Measurements from ENCODE around the gene SGPL1. TPM values are rescaled to one million over a fixed set of nuclear protein-coding genes. Genes with fewer than 3 reads are reported as not detected.
"Not testable (repeated sequence)": the region's sequence is repeated elsewhere in the genome, so short reads cannot be mapped to it uniquely, and the experiment has no call there.

The SGPL1 gene
- total RNA-seq, 2 donors from 2014 or later, result 21.8 to 23.9 TPM

DNA sequence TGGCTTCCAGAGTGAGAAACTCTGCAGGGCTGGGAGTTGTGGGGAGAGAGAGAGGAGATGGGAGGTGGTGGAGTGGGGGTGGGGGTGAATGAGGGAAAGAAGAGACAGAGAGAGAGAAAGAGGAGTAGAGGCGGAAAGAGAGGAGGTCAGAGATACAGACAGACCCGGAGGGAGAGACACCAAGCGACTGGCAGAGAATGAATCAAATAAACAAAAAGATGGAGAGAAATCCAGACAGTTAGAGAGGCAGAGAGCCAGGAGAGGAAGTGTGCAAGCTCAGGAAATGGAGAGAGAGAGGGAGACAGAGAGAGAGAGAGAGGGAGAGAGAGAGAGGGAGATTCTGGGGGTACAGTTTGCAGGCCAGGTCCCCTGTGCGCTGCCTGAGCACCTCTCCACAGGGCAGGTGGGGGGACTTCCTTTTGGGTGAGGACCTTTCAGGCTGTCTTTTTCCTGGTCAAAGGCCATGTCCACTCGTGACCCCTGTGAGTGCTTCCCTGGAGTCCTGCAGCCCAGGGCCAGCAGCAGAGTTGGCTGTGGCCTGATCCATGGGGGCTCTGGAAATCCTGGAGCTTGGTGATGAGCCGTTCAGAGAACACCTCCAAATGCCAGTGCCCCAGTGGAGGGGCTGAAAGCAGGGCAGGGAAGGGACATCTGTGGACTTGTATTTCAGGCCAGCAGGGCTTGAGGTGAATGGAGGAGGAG is 97.6 kb downstream of the SGPL1 start:
- no peaks in the 10 kb centered on the region for H3K36me3 Mint-ChIP-seq
- no peak for DNase-seq (ENCODE audit: low spot score in 2 of 2)
- H3K27ac Mint-ChIP-seq, result no peak overlapping the region
- ATAC-seq, result no peak
- peaks cover 0 to 3% of the 10 kb centered on the region in 2 donors for H3K9me3 Mint-ChIP-seq

DNA sequence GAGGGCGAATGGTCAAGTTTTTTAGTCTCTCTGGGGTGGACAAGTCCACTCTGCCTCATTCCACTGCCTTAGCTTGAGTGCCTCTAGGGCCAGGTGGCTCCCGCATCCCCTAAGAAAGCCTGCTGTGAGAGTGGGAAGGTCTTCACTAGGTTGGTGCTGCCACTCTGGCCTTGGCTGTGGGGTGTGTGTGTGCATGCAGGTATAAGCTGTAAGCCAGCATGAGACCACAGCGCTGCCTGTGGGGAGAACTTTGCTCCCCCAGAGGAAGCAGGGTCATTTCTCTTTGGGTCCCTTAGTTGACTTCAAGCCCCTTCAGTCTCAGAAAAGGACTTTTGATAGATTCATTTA is 98.1 kb downstream of the SGPL1 start:
- H3K27ac Mint-ChIP-seq, result peak overlapping the region in 1 of 2 donors; percentile 60
- peaks cover 0 to 3% of the 10 kb centered on the region in 2 donors for H3K9me3 Mint-ChIP-seq
- H3K36me3 Mint-ChIP-seq, result no peaks in the 10 kb centered on the region
- ATAC-seq (no peak), DNase-seq (ENCODE audit: low spot score in 2 of 2) (no peak)

DNA sequence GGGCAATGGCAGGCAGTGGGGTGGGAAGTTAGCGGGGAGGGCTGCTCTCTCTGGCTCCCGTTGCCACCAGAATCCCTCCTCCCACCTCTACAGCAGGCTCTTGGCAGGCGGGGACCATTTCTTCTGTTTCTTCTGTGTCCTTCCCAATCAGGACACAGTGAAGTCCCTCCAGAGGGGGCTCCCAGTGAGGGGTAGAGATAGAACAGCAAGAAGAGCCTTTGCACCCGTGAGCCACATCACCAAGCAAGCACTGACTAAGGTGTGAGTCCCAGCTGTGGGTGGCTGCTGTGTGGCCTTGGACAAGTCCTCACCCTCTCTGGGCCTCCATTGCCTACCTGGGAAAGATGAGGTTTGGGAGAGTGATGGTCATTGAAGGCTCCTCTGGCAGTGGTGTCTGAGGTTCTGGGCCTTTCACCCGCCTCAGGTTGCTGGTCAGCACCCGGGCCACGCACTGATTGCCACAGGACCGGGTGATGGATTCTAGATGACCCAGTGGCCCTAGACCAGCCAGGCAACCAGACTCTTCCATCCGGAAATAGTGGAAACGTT is 98.6 kb downstream of the SGPL1 start:
- Mint-ChIP-seq H3K27ac (no peak overlapping the region), H3K9me3 (peaks cover 0 to 3% of the 10 kb centered on the region in 2 donors), H3K36me3 (no peaks in the 10 kb centered on the region)
- no peak for DNase-seq (ENCODE audit: low spot score in 2 of 2)
- no peak for ATAC-seq

DNA sequence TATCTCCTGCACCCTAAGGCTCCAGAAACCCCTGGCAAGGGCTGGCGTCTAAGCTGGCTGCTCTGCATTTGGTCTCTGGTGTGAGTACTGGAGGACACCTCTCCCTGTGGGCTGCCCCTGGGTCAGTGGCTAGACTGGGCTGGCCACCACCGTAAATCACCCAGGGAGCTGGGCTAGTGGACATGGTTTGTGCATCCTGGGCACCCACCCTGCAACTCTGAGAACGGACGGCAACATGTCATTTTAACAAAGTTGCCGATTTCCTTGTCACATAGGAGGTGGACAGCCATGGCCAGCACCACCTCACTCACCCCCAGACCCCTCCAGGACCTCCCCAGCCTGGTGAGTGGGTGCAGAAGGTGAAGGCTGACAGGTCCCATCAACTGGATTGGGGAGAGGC is 99.5 kb downstream of the SGPL1 start:
- DNase-seq (ENCODE audit: low spot score in 2 of 2) (no peak), ATAC-seq (no peak)
- Mint-ChIP-seq H3K36me3 (no peaks in the 10 kb centered on the region), H3K27ac (no peak overlapping the region), H3K9me3 (peaks cover 0 to 3% of the 10 kb centered on the region in 2 donors)

DNA sequence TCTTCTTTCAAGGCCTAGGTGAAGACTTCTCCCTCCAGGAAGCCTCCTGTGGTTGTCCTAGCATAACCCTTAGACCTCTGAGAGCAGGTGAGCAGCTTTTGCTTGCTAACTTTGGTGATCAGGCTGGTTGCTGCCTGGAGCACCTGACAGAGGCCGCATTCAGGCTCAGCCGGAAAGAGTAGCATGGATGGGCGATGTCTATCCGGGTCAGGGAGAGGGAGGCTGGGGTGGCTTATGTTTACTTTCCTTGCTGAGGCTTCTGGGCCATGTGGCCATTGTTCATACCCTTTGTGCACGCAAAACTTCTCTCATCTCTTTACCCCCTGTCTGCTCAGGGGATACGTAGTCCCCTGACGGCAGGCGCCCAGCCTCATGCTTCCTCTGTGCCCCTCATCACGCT is 100.1 kb downstream of the SGPL1 start:
- DNase-seq (ENCODE audit: low spot score in 2 of 2), result no peak
- ATAC-seq, result no peak
- H3K36me3 Mint-ChIP-seq, result no peaks in the 10 kb centered on the region
- peaks cover 0 to 3% of the 10 kb centered on the region in 2 donors for H3K9me3 Mint-ChIP-seq
- H3K27ac Mint-ChIP-seq, result no peak overlapping the region

DNA sequence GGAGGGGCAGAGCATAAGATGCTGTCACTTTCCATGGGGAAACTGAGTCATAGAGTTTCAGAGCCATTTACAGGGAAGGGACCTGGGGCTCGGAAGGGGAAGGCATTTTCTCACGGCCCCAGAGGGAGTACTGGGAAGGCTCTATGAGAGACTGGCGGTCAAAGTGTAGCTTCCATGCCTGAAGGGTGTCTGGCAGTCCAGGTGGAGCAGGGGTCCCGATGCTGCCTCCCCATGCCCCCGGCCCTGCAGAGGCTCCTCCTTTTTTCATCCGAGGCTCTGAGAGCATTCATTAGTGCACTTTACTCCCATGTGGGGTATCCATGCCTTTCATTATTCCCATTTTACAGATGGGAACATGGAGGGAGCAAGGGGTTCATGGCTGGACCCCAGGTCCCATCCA is 100.5 kb downstream of the SGPL1 start:
- DNase-seq (ENCODE audit: low spot score in 2 of 2) (no peak), ATAC-seq (no peak)
- Mint-ChIP-seq H3K9me3 (peaks cover 0 to 3% of the 10 kb centered on the region in 2 donors), H3K36me3 (no peaks in the 10 kb centered on the region), H3K27ac (no peak overlapping the region)

DNA sequence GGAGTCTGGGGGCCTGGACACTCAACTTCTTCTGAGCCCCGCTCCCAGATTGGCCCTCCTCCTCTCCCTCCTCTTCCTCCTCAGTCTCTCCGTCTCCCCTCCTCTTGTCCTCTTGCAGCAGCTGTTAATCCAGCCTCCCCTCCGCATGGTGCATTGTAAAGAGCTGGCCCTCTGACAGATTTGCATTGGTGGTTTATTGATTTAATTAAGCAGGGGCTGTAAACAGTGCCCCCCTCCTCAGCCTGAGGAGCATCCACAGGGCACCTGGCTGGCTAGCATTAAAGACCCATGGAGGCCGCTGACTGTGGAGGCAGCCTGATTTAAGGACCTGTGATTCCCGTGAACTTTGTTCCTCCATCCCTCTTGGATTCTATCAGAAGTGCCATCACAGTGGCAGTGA is 101.5 kb downstream of the SGPL1 start:
- ATAC-seq, result no peak
- no peak for DNase-seq (ENCODE audit: low spot score in 2 of 2)
- no peak overlapping the region for H3K27ac Mint-ChIP-seq
- H3K9me3 Mint-ChIP-seq, result peaks cover 0 to under 1% of the 10 kb centered on the region in 2 donors
- no peaks in the 10 kb centered on the region for H3K36me3 Mint-ChIP-seq

DNA sequence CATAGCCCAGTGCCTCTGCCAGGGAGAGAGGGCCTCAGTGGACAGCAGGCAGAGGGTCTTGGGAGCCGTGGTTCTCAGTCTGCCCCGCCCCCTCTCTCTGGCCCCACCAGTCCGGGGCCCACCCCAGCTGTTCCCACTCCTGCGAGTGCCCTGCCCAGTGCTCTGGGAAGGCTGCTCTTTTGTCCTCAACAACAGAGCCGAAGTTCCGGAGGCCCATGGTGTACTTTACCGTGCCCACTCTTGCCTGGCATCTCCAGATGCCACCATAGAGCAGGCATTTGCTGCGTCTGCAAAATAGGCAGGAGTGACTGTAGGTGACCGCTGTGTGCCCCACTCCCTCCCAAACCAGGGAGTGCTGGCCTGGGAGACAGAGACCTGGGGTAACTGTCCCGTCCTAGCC is 101.9 kb downstream of the SGPL1 start:
- Mint-ChIP-seq H3K36me3 (no peaks in the 10 kb centered on the region), H3K27ac (no peak overlapping the region), H3K9me3 (no peaks in the 10 kb centered on the region)
- ATAC-seq (no peak), DNase-seq (ENCODE audit: low spot score in 2 of 2) (no peak)

DNA sequence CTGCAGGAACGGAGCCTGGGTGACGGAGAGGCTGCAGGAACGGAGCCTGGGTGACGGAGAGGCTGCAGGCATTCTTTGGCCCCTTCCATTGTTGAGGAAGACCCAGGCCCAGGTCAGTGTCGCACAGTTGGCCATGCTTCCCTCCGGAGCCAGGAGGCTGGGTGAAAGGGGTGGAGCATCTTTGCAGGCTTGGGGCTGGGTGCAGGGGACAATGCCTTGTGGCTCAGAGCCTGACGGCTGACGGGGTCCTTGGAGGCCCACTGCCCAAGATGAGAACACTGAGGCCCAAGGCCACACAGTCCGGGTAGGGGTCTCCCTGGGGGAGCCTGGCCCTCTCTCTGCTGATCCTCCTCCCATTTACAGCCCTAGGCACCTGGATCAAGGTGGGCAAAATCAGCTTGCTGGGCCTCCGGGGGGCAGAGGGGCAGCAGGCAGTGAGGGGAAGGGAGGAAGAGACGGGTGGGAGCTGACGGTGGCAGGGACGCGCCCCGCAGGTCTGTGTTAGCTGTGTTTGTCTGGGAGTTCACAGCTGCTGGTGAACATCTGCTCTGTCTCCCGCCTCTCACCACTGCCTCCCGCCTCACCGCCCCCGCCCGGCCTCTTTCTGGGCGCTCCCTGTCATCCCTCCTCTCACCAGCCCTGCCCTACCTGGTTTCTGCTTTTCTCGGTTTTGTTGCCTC is 103.2 kb downstream of the SGPL1 start:
- H3K9me3 Mint-ChIP-seq, result no peaks in the 10 kb centered on the region
- ATAC-seq, result no peak
- no peak overlapping the region for H3K27ac Mint-ChIP-seq
- H3K36me3 Mint-ChIP-seq, result no peaks in the 10 kb centered on the region
- no peak for DNase-seq (ENCODE audit: low spot score in 2 of 2)

DNA sequence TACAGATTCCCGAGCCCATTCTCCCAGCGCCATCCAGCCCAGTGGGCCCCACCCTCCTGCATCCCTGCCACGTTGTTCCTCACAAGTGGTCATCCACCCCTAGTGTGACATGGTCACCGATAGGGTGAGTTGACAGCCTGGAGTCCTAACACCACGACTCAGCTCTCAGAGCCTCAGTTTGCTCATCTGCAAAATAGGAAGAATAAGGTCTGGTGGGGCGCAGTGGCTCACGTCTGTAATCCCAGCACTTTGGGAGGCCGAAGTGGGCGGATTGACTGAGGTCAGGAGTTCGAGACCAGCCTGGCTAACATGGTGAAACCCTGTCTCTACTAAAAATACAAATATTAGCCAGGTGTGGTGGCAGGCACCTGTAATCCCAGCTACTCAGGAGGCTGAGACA is 104.2 kb downstream of the SGPL1 start:
- not testable (repeated sequence) for ATAC-seq; H3K27ac Mint-ChIP-seq; H3K9me3 Mint-ChIP-seq; H3K36me3 Mint-ChIP-seq; DNase-seq (ENCODE audit: low spot score in 2 of 2)

DNA sequence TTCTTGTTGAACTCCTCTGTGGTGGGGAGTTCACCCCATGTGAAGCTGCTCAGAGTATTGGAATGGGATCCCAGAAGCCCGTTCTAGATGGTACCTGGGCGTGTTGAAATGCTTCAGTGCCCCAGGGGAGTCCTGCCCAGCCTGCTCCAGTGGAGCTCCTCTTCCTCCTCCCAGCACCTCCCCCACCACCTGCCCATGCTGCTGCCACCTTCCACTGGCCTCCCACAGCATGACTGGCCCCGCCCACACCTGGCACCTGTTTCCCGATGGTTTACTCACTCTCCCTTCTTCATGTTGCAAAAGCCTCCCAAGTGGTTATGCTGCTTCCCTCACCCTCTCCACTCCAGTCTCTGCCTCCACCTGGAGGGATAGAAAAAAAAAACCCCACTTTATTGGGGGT is 104.8 kb downstream of the SGPL1 start:
- no peak for DNase-seq (ENCODE audit: low spot score in 2 of 2)
- Mint-ChIP-seq H3K36me3 (no peaks in the 10 kb centered on the region), H3K27ac (no peak overlapping the region), H3K9me3 (no peaks in the 10 kb centered on the region)
- no peak for ATAC-seq

DNA sequence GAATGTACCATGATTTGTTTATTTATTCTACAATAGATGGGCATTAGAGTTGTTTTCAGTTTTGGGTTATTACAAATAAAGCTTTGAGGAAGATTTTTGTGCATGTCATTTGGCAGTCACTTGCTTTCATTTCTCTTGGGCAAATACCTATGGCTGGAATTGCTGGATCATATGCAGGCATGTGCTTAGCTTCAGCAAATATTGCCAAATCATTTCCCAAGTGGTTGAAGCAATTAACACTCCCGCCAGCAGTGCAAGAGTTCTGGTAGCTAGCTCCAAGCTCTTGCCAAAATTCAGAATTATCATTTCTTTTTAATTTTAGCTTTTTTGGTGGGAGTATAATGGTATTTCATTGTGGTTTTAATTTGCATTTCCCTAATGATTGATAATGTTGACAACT is 105.5 kb downstream of the SGPL1 start:
- DNase-seq (ENCODE audit: low spot score in 2 of 2), result no peak
- no peak overlapping the region for H3K27ac Mint-ChIP-seq
- no peaks in the 10 kb centered on the region for H3K36me3 Mint-ChIP-seq
- ATAC-seq, result no peak
- no peaks in the 10 kb centered on the region for H3K9me3 Mint-ChIP-seq

DNA sequence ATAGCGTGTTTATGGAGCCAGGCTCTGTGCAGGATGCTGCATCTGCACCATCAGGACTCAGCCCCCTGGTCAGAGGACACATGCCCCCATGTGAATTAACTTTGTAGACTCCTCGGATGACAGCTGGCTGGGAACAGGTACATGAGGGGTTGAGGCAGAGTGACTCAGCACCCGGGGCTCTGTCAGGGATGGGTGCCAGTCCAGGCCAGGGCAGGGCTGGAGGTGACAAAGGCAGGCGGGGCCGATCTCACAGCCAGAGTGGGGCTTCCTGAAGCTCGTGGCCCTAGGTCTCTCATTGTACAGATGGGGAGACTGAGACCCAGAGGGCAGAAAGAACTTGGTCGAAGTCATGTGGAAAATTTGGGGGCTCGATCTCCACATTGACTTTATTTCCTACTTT is 107.9 kb downstream of the SGPL1 start:
- Mint-ChIP-seq H3K36me3 (no peaks in the 10 kb centered on the region), H3K27ac (no peak overlapping the region), H3K9me3 (no peaks in the 10 kb centered on the region)
- ATAC-seq (no peak), DNase-seq (ENCODE audit: low spot score in 2 of 2) (no peak)

DNA sequence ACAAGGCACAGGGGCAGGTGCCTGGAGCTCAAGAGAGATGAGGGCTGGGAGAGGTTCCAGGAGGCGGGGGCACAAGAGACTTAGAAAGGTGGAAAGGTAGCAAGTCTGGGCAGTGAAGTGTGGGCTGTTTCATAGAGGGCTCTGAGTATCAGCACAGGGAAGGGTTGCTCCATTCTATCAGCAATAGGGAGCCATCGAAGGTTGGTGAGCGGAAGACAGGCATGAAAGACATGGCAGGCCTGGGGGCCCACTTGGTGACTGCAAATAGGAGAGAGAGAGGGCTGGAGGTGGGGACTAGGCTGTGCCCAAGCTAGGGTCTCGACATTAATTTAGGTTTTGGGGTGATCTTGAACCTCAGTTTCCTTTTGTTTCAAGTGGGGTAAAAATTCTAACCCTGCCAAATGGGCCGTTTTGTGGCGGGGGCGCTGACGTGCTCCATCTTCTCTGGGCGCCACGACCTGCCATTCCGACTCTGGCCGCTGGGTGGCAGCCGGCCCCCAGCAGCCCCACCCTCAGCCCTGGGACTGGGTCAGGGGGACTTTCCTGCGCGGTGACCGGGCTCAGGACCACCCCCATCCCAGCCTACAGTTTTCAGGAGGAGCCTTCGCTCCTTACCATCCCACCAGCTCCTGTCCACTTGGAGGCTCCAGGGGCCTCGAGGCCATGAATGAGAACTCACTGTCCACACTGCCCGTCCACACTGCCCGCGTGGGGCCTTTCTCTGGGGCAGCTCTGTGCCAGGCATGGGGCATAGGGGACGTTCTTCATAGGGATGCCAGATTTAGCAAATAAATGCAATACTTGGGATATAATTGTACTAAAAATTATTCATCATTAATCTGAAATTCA is 109.9 kb downstream of the SGPL1 start:
- ATAC-seq, result peak; percentile 73 to 81
- peak in 1 of 2 donors; percentile 72 for DNase-seq (ENCODE audit: low spot score in 2 of 2)
- Mint-ChIP-seq H3K36me3 (no peaks in the 10 kb centered on the region), H3K9me3 (no peaks in the 10 kb centered on the region), H3K27ac (no peak overlapping the region)

DNA sequence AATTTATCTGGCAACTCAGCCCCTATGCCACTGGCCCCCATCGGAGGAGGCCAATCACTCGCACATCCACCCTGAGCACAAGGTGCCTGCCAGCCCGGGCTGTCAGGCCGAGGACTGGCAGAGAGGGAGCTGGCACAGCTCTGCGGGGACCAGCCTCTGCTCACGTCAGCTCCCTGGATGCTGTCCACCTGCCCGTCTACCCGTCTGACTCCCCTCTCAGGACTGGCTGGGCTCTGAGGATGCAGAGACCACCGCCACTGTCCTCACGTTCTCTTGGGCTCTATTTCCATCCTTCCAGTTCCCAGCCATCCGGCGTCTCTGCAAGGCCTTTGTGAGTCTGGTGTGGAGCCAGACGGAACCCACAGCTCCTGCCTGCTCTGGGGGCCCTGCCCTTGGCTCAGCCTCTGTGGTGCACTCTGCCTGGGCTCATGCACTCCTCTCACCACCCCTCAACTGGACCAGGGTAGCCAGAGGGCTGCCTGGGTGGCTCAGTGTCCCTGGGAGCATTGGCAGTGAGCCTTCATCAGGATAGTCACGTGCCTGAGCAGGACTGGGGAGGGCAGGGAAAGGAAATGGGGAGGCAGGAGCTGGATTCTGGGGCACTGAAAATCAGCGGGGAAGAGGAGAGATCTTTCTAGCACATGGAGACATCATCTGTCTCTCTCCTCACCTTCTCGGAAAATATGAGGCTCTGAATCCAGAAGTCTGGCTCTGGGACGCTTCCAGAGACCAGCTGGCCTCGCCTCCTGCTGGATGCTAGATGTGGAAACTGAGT is 110.7 kb downstream of the SGPL1 start:
- Mint-ChIP-seq H3K36me3 (no peaks in the 10 kb centered on the region), H3K27ac (no peak overlapping the region), H3K9me3 (no peaks in the 10 kb centered on the region)
- ATAC-seq (peak in 1 of 2 donors; percentile 8), DNase-seq (ENCODE audit: low spot score in 2 of 2) (no peak)

DNA sequence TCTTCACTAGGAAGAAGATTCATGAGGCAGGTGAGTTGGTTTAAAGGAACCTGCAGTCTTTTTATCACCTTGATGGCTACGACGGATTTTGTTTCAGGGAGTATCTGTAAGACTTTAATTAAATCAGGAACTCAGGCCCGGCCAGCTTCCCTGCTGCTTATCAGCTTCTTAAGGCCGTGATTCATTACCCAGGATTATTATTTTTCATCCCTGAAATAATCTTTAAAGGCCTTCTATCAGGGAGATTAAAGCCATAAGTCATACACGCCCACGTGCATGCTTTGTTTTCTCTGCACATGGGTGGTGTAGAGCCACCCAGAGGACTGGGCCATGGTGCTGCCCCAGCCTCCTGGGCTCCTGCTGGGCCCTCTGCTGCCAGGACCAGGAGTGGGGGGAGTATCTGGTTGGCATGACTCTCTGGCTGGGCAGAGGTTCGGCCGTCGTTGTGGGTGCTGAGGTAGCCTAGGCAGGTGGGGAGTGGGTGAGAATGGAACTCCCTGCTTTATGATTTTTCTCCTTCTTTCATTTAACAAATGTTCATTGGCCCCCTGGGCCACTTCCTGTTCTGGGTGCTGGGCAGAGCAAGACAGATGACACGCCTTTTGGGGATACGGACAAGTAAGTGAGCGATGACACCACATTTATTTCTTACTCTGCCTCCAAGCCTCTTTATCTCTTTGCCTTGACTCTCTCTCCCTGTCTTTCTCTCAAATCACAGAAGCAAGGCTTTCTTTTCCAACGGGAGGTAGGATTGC is 111.6 kb downstream of the SGPL1 start:
- Mint-ChIP-seq H3K9me3 (no peaks in the 10 kb centered on the region), H3K27ac (no peak overlapping the region), H3K36me3 (no peaks in the 10 kb centered on the region)
- ATAC-seq, result no peak
- no peak for DNase-seq (ENCODE audit: low spot score in 2 of 2)

All from activated naive CD4-positive, alpha-beta T cell treated with anti-CD3 and anti-CD28 coated beads, Interleukin-2, amount 50 U/mL, for 72 hours (primary cell).